Activated CD4-positive, alpha-beta T cell treated with anti-CD3 and anti-CD28 coated beads, Interleukin-10, Interleukin-2, amounts not matched to agents 100 ng/mL and 50 ng/mL, durations not matched to agents 16 hours and 8 hours (primary cell): ENCODE measurements around the gene MUC5B.

Experiments used
- DNase-seq: peaks from one replicate; pipeline ENCODE4 v3.0.0-alpha.2; 2020

MUC5B gene

DNA sequence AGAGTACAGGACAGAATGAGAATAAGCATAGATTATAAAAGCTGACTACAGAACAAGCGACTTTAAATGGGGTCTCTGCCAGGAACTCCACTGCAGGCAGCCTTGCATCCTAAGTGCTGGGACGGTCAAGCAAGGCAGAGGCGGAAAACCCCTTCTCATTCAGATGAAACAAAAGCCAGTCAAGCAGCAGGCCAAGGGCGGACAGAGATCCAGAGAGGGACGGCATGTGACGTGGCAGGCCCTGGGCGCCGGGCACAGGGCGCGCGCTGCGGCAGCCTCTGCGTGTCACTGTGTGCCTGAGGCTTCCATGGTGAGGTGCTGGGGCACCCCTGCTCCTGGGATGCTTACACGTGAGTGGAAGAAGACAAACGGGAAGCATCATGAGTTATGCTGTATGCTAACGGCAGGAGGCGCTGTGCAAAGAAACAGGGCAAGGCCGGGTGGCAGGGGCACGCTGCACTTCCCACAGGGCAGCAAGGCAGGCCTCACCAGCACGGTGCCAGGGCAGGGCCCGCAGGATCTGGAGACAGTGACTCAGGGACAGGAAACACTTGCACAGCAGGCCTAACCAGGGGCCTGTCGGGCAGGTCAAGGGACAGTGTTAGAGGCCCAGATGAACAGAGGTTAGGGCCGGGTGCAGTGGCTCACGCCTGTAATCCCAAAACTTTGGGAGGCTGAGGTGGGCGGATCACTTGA lies 80.4 kb downstream of the MUC5B start:
- DNase-seq, result no peak

DNA sequence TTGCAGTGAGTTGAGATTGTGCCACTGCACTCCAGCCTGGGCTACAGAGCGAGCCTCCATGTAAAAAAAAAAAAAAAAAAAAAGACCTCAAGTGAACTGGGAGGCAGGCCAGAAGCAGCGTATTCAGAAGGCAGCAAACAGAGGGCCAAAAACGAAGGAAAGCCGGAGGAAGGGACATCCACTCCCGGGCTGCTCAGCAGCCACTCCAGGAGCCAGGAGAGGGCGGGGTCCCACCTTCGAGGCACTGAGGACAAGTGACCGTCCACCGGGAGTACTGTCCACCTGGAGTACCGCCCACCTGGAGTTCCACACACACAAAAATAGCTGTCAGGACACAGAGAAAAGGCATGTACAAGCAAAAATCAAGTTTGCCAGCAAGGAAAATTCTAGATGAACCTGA lies 81.1 kb downstream of the MUC5B start:
- no peak for DNase-seq

DNA sequence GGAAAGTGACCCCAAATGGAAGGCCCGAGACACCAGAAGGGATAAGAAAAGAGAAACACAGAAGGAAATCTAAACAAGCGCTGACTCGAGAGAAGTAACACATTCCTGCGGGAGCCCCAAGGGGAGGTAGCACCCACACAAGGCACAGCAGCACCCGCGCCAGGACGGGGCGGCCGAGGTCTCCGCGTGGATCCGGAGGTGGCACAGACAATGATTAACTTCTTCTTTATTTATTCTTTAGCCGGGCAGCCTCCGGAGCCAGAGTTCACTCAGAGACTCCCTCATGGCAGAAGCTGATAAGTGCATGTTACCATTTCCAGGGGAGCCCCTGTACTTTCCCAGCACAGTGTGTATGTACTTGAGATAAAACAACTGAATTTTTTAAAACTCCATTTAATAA lies 81.5 kb downstream of the MUC5B start:
- DNase-seq, result no peak

DNA sequence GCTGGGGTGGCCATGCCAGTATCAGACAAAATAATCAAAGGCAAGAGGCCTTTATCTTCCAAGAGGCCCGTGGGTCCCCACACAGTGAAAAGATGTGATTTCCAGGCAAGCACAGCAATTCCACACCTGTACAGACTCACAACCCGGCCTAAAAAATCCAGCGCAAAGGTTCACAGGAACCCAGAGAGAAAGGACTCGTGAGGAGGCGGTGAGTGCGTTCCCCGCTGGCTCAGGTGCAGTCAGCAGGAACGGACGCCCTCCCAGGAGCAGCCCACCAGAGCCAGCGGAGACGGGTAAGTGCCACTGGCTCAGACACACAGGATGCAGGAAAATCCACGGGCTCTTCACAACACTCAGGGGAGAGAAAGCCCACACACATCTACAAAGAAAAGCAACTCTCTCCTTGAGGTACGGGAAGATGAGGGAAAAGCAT lies 82.2 kb downstream of the MUC5B start:
- no peak for DNase-seq

DNA sequence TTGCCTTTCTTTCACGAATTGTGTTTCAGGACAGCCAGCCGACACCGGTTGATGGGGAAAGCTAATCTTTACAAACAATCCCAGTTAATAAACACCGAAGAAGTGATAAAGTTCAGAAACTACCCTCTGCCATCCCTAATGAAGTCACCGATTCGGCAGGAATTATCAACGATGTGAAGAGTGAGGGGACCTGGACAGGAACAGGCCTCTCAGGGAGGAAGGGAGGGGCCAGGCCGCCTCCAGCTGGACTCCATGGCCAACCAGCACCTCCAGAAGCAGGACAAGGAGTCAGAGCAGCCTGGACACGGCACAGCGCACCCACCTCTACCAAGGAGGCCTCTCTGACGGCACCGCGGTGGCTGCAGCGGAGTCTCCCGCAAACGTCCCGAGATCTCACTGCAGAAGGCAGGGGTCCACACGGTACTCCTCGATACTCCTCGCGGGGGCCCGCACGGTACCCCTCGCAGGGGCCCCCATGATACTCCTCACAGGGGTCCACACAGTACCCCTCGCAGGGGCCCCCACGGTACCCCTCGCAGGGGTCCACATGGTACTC lies 82.7 kb downstream of the MUC5B start:
- no peak for DNase-seq

DNA sequence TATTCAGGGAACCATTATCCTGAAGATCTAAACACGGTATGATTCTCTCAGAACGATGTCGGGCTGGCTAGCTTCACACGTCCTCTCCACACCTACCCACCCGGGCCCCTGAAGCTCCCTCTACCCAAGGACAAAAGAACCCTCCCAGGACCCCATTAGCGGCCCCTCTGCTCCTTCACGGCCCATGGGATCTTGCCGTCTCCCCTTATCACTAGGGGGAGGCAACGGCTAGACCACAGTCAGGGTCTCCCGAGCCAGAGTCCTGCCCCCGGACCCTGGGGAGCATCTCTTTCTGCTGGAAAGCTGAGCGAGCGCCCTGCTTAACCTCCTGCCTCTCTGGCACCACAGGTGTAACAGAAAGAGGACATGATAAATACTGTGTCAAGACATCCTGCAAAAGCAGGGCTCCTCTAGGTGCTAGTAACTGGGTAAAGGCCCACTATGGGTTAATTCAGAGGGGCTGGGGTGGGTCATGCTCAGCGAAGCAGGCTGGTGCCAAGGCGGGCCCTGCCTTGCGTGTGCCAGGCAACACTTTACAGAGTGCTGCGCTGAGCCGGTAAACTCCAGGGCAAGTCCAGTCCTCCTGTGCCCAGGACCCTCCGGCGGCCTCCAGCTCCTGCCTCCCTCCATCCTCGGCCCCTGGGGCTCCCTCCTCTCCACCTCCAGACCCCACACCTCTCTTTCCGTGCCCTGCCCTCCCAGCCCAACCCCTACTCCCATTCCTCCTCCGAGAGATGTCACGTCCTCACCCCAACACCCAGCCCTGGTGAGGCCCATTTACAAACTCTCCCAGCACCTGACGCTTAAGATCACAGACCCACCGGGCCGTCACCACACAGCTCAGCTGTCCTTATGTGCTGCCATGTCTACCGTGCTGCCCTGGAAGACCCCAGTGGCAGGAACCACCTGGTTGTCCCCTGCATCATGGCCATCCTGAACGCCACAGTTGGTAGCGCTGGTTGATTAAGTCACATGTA lies 83.6 kb downstream of the MUC5B start:
- no peak for DNase-seq

DNA sequence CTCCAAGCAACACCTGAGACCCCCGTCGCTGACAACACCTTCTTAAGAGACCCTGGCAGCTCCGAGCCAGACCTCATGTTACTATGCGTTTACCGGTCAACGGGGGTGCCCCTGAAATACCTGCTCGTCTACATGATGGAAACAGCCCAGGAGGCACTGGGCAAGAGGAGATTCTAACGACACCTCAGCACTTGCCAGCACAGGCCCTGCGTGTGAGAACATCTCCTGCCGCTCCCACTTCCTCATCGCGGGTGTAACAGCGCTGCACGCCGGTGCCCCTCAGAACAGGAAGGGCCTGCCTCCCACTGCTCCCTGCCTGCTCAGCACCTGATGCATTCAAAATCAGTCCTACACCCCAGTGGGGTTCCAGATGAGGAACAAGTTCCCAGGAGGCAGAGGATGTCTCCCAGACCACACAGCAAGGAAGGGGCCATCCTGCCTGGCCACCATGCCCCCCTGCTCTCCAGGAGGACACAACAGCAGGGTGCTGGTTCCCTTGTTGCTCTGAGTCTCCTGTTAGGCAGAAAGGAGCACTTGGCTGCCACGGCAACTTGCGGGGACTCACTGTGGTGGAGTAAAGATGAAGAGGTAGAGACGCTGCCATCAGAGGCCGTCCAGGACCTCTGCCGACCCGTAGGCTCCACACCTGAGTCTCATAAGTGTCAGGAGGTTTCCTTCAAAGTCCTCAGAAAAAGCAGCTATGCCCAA lies 84.5 kb downstream of the MUC5B start:
- DNase-seq, result no peak

DNA sequence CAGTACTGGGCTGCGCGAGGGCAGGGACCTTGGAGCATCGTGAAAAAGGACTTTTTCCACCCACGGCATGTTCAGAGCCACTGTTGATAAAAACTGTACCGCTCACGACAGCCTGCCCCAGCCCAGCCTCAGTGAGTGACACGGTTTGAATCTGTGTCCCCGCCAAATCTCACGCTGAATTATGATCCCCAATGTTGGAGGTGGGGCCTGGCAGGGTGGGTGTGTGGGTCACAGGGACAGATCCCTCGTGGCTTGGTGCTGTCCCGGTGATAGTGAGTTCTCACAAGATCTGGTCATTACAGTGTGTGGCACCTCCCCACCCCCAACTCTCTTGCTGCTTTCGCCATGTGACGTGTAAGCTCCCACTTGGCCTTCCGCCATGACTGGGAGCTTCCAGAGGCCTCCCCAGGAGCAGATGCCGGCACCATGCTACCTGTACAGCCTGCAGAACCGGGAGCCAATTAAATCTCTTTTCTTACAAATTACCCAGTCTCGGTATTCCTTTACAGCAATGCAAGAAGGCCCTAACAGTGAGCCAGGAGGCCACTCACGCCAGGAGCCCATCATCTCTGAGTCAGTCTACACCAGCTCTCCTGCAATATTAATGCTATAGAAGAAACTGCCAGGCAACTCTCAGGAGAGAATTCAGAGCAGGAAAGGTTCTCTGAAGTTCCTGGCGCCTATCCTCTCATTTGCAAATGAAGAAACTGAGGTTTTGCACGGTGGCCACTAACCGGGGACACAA lies 85.3 kb downstream of the MUC5B start:
- no peak for DNase-seq

DNA sequence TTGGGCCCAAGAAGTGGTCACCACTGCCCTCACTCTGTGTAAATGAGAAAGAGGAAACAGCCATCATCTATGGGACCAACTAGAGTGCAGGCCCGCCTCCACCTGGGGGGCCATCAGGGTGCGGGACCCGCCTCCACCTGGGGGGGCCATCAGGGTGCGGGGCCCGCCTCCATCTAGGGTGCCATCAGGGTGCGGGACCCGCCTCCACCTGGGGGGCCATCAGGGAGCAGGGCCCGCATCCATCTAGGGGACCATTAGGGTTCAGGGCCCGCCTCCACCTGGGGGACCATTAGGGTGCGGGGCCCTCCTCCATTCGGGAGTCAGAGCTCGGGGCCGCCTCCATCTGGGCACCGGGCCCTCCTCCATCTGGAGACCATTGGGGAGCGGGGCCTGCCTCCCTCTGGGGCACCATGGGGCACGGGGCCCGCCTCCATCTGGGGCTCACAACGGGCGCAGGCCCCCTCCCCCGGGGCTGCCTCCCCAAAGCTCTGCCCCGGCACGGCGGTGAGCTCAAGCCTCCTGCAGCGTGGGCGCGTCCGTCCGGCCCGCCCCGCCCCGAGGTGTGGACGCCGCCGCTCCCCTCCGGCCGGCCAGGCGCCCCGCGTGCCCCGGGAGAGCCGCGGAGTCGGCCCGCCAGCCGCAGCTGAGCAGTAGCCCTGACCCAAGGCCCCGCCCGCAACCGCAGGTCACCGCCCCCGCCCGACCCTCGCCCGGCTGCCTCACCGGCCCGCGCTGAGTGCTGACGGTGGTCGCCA lies 86.1 kb downstream of the MUC5B start:
- no peak for DNase-seq

DNA sequence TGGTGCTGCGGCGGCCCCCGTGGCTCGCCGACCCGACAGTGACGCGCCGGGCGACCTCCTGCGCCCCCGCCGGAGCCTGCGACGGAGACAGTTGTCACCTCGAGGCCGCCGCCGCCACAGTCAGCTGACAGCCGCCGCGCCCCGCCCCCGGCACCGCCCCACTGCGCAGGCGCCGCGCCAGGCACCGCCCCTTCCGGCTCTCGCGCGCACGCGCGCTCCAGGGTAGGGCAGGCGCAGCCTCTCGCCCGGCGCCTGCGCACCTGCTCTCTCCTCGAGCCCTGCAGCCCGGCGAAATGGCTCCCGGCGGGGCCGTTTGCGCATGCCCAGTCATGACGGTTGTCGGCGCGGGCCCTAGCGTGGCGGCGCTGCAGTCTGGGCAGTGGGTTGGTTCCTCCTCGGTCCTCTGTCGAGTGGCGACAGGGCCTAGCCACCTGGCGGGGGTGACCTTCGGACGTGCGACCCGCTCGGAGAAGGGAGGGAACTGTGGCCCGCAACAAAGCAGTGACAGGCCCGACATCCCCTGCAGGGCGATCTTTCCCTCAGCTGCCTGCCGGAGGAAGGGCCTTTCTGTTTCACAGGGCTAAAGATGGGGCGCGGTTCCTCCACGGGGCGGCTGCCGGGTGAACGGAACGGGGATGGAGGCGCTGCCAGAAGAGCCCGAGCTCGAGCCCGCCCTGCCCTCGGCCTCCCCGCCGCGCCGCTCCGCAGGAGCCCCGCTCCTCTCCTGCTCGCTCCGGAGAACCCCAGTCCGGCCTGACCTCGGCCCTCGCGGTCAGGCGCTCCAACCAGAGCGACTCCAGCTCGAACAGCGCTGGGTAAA lies 86.8 kb downstream of the MUC5B start, which contains the start of gene TOLLIP:
Gene TOLLIP, minus strand, starts transcription at position 135 of the 820 bp plus-strand sequence. Its CDS starts 134 bp downstream, at position 1.
- DNase-seq, result peak; percentile 98

DNA sequence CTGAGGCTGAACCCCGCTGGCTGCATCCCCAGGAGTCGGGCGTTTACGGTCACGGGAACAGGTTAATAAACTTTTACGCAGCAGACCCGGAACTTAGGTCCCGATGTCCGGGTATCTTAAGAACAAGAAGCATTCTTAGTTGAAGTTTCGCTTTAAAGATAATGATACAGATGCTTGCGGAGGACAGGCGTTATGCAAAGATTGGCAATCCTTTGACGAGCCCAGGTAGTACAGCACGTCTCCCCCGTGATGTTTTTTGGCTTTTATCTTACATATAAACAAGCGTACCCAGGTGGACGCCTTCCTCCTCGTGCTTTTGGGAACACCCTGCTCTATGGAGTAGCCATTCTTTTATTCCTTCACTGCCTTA lies 87.4 kb downstream of the MUC5B start:
- no peak for DNase-seq

DNA sequence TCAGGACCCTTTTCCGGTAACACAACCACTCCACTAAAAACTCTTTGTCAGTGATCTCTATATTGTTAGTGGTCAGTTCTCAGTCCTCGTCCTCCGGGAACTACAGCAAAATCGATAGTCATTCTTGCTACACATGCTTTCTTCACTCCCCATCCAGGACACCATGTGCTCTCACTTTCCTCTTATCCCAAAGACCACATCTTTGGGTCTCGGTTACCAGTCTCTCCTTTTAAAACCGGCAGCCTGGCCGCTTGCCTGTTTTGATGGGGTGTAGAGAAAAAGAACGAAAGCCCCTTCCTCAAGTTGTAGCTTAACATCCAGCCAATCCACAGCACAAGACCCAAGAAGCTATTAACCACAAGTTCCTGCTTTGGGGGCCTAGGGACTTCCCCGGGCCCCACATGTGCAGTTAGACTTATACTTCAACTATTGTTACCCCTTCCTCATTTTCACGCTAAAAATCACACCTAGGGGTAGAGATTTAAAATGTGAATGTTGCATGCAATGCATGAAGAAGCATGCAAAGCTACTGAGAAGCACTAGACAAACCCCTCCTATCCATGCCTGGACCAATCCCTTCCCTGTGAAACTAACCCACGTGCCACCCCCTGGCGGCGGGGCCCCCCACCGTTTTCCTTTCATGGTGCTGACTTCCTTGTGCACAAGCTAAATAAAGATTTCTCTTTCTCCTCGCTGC lies 88.1 kb downstream of the MUC5B start:
- DNase-seq, result peak; percentile 40
